Tibial nerve (tissue), 4 donors: ENCODE measurements around the gene PDE8B. TPM values are rescaled to one million over a fixed set of nuclear protein-coding genes. Genes with fewer than 3 reads are reported as not detected.

ENCODE experiments used
- DNase-seq, 2 donors: peaks; one replicate each; pipeline ENCODE4 v3.0.0-alpha.2; 2019; ENCODE audit warnings: low spot score in 2 of 2
- H3K27ac ChIP-seq, 4 donors: fragments of 200-600 bp; sonication (generic) in 3 of 4; one replicate each; pipeline ENCODE4 v1.5.1; 2017 to 2019; ENCODE audit warnings: mild to moderate bottlenecking in 1 of 4
- H3K27me3 ChIP-seq, 2 donors: fragments of 200-600 bp; sonication (generic) in 1 of 2; one replicate each; pipeline versions ENCODE4 v1.5.1 to v1.6.0; 2017 to 2019
- H3K36me3 ChIP-seq, 3 donors: fragments of 200-600 bp; sonication (generic); one replicate each; pipeline ENCODE4 v1.5.1; 2018 to 2019
- H3K4me1 ChIP-seq, 4 donors: fragments of 200-600 bp; sonication (generic) in 3 of 4; one replicate each; pipeline ENCODE4 v1.5.1; 2017 to 2019
- H3K4me3 ChIP-seq, 4 donors: fragments of 200-600 bp; sonication (generic) in 3 of 4; one replicate each; pipeline ENCODE4 v1.5.1; 2017 to 2019; ENCODE audit warnings: mild to moderate bottlenecking in 1 of 4, moderate library complexity in 1 of 4
- H3K9me3 ChIP-seq, 4 donors: fragments of 200-600 bp; sonication (generic) in 3 of 4; one replicate each; pipeline ENCODE4 v1.5.1; 2017 to 2019
- CTCF ChIP-seq, 5 experiments: fragments of 200-600 bp in 3 of 5; fragments of 450-650 bp in 2 of 5; sonication (generic) in 3 of 5; IDR thresholded peaks; one replicate each; pipeline ENCODE4 v1.5.1; 2016 to 2019; ENCODE audit warnings: antibody characterized with exemption in 5 of 5, mild to moderate bottlenecking in 3 of 5, moderate library complexity in 2 of 5
- EP300 ChIP-seq, 2 donors: sonication (generic); formaldehyde crosslinking; IDR thresholded peaks; one replicate each; pipeline ENCODE4 v1.6.1; 2017; ENCODE audit warnings: antibody characterized with exemption in 2 of 2, mild to moderate bottlenecking in 1 of 2
- POLR2A ChIP-seq, 2 donors: fragments of 450-650 bp; IDR thresholded peaks; one replicate each; pipeline ENCODE4 v1.6.1; 2017; ENCODE audit warnings: antibody characterized with exemption in 2 of 2, mild to moderate bottlenecking in 2 of 2, moderate library complexity in 2 of 2
- WGBS, 2 donors: methylation state at CpG; one replicate each; pipeline ENCODE4 v1.1.5; 2018; 5-methylcytosine and 5-hydroxymethylcytosine counted together
- total RNA-seq, 4 donors: library from RNA; depleted of rRNA; stranded (reverse); fragments of >200 nt; gene quantifications; one replicate each; pipeline ENCODE4 v1.1.0, GENCODE V29; 2016

PDE8B gene
- total RNA-seq, 4 donors from 2014 or later, result 6.3 to 8.8 (median 7.2) TPM

- H3K9me3 ChIP-seq, result no peaks in the 10 kb centered on the region
- peaks cover 0 to 8% (median 5%) of the 10 kb centered on the region in 4 donors for H3K4me1 ChIP-seq
- WGBS, 2 donors, result 50 to 70% methylated on average over 1 of the region's 1 CpG
- H3K27ac ChIP-seq, result no peak overlapping the region
- no peak for TF ChIP-seq POLR2A (IDR thresholded peaks at IDR 0.05)
- TF ChIP-seq EP300 (IDR thresholded peaks at IDR 0.05), result no peak
- no peak for TF ChIP-seq CTCF (IDR thresholded peaks at IDR 0.05)
- DNase-seq, result no peak
- H3K4me3 ChIP-seq, result no peak overlapping the region
- H3K36me3 ChIP-seq, result no peaks in the 10 kb centered on the region
- peaks cover 0 to 48% of the 10 kb centered on the region in 2 donors for H3K27me3 ChIP-seq
Measured at GRCh38 chr5:77213601-77214000, 3.1 kb downstream of the PDE8B start.

- no peak overlapping the region for H3K27ac ChIP-seq
- H3K4me1 ChIP-seq, result peaks cover 0 to 8% (median 5%) of the 10 kb centered on the region in 4 donors
- H3K4me3 ChIP-seq, result no peak overlapping the region
- DNase-seq, result no peak
- peaks cover 0 to 48% of the 10 kb centered on the region in 2 donors for H3K27me3 ChIP-seq
- TF ChIP-seq CTCF (IDR thresholded peaks at IDR 0.05) (no peak), POLR2A (IDR thresholded peaks at IDR 0.05) (no peak), EP300 (IDR thresholded peaks at IDR 0.05) (no peak)
- 65% methylated on average over 4 of the region's 4 CpGs for WGBS, 2 donors
- H3K9me3 ChIP-seq, result no peaks in the 10 kb centered on the region
- no peaks in the 10 kb centered on the region for H3K36me3 ChIP-seq
Measured at GRCh38 chr5:77214151-77214550, 3.7 kb downstream of the PDE8B start.

GRCh38 chr5:77218263-77218662 lies 7.8 kb downstream of the PDE8B start:
- Histone ChIP-seq H3K9me3 (no peaks in the 10 kb centered on the region), H3K27ac (no peak overlapping the region), H3K4me3 (no peak overlapping the region), H3K36me3 (no peaks in the 10 kb centered on the region), H3K4me1 (no peaks in the 10 kb centered on the region), H3K27me3 (peaks cover 0 to 18% of the 10 kb centered on the region in 2 donors)
- TF ChIP-seq CTCF (IDR thresholded peaks at IDR 0.05) (no peak), EP300 (IDR thresholded peaks at IDR 0.05) (no peak), POLR2A (IDR thresholded peaks at IDR 0.05) (no peak)
- no peak for DNase-seq
- WGBS, 2 donors, result 74% methylated on average over 4 of the region's 4 CpGs

GRCh38 chr5:77221115-77221514 lies 10.6 kb downstream of the PDE8B start:
- Histone ChIP-seq H3K4me1 (no peaks in the 10 kb centered on the region), H3K36me3 (no peaks in the 10 kb centered on the region), H3K4me3 (no peak overlapping the region), H3K27me3 (peaks cover 0 to 4% of the 10 kb centered on the region in 2 donors), H3K27ac (no peak overlapping the region), H3K9me3 (no peaks in the 10 kb centered on the region)
- 93 to 96% methylated on average over 3 of the region's 3 CpGs for WGBS, 2 donors
- TF ChIP-seq POLR2A (IDR thresholded peaks at IDR 0.05), result no peak
- TF ChIP-seq EP300 (IDR thresholded peaks at IDR 0.05), result no peak
- TF ChIP-seq CTCF (IDR thresholded peaks at IDR 0.05), result no peak
- DNase-seq, result no peak

GRCh38 chr5:77222722-77223121 lies 12.2 kb downstream of the PDE8B start:
- Histone ChIP-seq H3K9me3 (no peaks in the 10 kb centered on the region), H3K27ac (no peak overlapping the region), H3K4me3 (no peak overlapping the region), H3K36me3 (no peaks in the 10 kb centered on the region), H3K27me3 (peaks cover 0 to 1% of the 10 kb centered on the region in 2 donors), H3K4me1 (no peaks in the 10 kb centered on the region)
- DNase-seq, result no peak
- WGBS, 2 donors, result 70 to 75% methylated on average over 1 of the region's 1 CpG
- TF ChIP-seq POLR2A (IDR thresholded peaks at IDR 0.05) (no peak), CTCF (IDR thresholded peaks at IDR 0.05) (no peak), EP300 (IDR thresholded peaks at IDR 0.05) (no peak)
